ENCODE results near the gene PIP4K2A.
"Not testable (repeated sequence)": the region's sequence is repeated elsewhere in the genome, so short reads cannot be mapped to it uniquely, and the experiment has no call there.

Gene PIP4K2A

GRCh38 chr10:22503315-22504088 lies 210.9 kb downstream of the PIP4K2A start:
- DNase-seq, result no peak

- DNase-seq, result no peak
Observed at GRCh38 chr10:22501863-22502262, 212.5 kb downstream of the PIP4K2A start.

- no peak for DNase-seq
Observed at GRCh38 chr10:22501413-22501812, 213.0 kb downstream of the PIP4K2A start.

- no peak for DNase-seq
Observed at GRCh38 chr10:22500656-22501340, 213.6 kb downstream of the PIP4K2A start.

- not testable (repeated sequence) for DNase-seq
Observed at GRCh38 chr10:22499973-22500372, 214.4 kb downstream of the PIP4K2A start.

GRCh38 chr10:22495396-22495795 lies 219.0 kb downstream of the PIP4K2A start:
- no peak for DNase-seq

- DNase-seq, result no peak
Observed at GRCh38 chr10:22494007-22494406, 220.4 kb downstream of the PIP4K2A start.

- DNase-seq, result no peak
Observed at GRCh38 chr10:22491931-22492615, 222.3 kb downstream of the PIP4K2A start.

GRCh38 chr10:22491480-22491879 lies 222.9 kb downstream of the PIP4K2A start:
- DNase-seq, result no peak

- DNase-seq, result no peak
Observed at GRCh38 chr10:22489975-22490374, 224.4 kb downstream of the PIP4K2A start.

GRCh38 chr10:22489467-22489866 lies 224.9 kb downstream of the PIP4K2A start:
- no peak for DNase-seq

GRCh38 chr10:22486431-22486830 lies 227.9 kb downstream of the PIP4K2A start:
- DNase-seq, result no peak
